SJCRH30 (cell line): ENCODE measurements around the gene RAB31. TPM values are rescaled to one million over a fixed set of nuclear protein-coding genes. Genes with fewer than 3 reads are reported as not detected.

ENCODE experiments used
- DNase-seq, 2 experiments: peaks; one replicate each; pipeline ENCODE4 v3.0.0-alpha.2; 2015 to 2020
- H3K27ac ChIP-seq: fragments of 250-450 bp; sonication (Bioruptor Pico); 2 replicates; pipeline ENCODE4 v1.5.1; 2020; ENCODE audit warnings: mild to moderate bottlenecking, moderate library complexity
- H3K27me3 ChIP-seq: fragments of 250-450 bp; sonication (Bioruptor Pico); 2 replicates; pipeline ENCODE4 v1.5.1; 2020; ENCODE audit warnings: mild to moderate bottlenecking, moderate library complexity
- H3K36me3 ChIP-seq: fragments of 250-450 bp; sonication (Bioruptor Pico); 2 replicates; pipeline ENCODE4 v1.5.1; 2020; ENCODE audit warnings: mild to moderate bottlenecking, moderate library complexity
- H3K4me1 ChIP-seq: fragments of 250-450 bp; sonication (Bioruptor Pico); 2 replicates; pipeline ENCODE4 v1.5.1; 2020; ENCODE audit warnings: mild to moderate bottlenecking, moderate library complexity
- H3K4me3 ChIP-seq: fragments of 250-450 bp; sonication (Bioruptor Pico); 2 replicates; pipeline ENCODE4 v1.5.1; 2020; ENCODE audit warnings: mild to moderate bottlenecking, moderate library complexity
- H3K9me3 ChIP-seq: fragments of 250-450 bp; sonication (Bioruptor Pico); replicated peaks from 2 replicates; pipeline ENCODE4 v1.5.1; 2020; ENCODE audit warnings: mild to moderate bottlenecking, moderate library complexity
- total RNA-seq: library from RNA; depleted of rRNA; stranded (reverse); fragments of >200 nt; shearing (Covaris generic); gene quantifications from 2 replicates; pipeline ENCODE4 v1.2.3, GENCODE V29; 2014

RAB31 gene
- total RNA-seq, 1 experiment from 2014 or later, result 8.1 TPM

DNA sequence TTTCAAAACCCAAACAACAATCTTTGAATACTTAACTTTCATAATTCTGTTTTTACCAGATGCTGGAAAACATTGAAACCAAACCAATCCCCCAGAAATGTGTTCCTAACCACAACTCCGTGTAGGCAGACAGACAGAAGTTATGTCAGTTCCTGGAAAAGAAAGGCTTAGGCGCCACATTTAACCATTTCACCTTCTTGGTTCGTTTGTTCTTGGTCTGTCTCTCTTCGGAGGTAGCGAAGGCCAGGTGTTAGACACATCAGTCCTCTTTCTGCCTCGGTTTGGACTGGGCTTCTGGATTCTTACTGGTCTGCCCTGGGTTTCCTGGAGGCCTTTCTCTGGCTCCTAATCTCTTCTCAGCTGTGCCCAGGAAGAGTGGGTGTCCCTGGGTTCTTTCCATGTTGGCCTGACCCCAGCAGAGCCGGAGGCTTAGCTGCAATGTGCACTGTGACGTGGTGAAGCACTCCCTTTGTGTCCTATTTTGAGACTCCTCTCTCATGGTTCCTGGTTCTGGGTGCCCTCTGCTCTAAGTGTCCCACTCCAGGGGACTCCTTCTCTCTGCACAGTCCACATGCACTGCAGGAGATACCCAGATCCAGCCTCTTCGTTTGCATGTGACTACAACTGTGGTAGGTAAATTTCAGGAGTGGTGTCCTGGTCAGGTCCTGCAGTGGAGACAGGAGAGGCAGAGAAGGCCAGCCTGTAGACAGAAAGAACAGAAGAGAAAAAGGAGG lies 23.1 kb upstream of the RAB31 start:
- Histone ChIP-seq H3K4me1 (no peaks in the 10 kb centered on the region), H3K27ac (no peak overlapping the region), H3K4me3 (no peak overlapping the region), H3K27me3 (no peaks in the 10 kb centered on the region), H3K9me3 (no peaks in the 10 kb centered on the region), H3K36me3 (no peaks in the 10 kb centered on the region)
- no peak for DNase-seq

DNA sequence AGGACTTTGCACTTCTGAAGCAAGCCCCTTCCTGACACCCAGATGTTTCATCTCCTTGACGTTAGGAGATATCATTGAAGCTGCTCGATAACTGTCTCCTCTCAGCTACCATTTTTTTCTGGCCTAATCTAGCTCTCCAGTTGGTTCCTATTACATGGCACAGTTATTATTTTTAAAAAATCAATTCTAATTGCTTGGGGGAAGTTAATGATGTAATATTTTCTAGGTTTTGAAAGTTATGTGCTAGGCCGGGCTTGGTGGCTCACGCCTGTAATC lies 22.5 kb upstream of the RAB31 start:
- no peaks in the 10 kb centered on the region for H3K27me3 ChIP-seq
- no peak overlapping the region for H3K4me3 ChIP-seq
- no peak overlapping the region for H3K27ac ChIP-seq
- H3K4me1 ChIP-seq, result no peaks in the 10 kb centered on the region
- H3K36me3 ChIP-seq, result no peaks in the 10 kb centered on the region
- no peak for DNase-seq
- no peaks in the 10 kb centered on the region for H3K9me3 ChIP-seq

DNA sequence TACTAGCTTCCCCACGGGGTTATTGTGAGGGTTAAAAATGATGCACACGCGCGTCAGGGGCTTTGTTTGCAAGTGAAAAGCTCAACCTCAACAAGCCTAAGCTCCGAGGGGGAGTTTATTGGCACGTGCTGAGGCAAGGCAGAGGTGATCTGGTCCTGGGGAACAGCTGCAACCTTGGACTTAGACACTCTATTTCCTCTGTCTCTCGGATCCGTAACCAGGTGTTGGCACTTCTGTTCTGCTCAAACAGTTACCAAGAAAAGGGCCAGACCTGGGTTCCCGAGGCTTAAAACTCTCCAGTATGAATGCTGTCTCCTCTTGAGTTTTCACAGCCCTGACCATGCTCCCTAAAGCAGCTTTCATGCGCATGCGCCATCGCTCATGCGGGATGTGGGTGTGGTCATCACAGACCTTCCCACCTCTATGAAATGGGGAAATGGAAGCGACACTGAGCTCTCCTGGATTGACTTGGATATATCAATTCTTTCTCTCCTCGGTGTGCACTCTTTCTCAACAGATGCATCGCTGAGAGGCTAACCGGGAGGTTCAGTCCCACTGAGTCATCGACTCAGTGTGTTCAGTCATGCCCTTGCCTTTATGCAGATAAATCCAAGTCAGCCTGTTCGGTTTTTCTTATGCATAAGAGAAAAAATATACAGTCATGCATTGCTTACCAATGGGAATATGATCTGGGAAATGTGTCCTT lies 19.9 kb upstream of the RAB31 start:
- Histone ChIP-seq H3K4me3 (no peak overlapping the region), H3K36me3 (no peaks in the 10 kb centered on the region), H3K9me3 (no peaks in the 10 kb centered on the region), H3K27ac (no peak overlapping the region), H3K27me3 (no peaks in the 10 kb centered on the region), H3K4me1 (no peaks in the 10 kb centered on the region)
- DNase-seq, result no peak

DNA sequence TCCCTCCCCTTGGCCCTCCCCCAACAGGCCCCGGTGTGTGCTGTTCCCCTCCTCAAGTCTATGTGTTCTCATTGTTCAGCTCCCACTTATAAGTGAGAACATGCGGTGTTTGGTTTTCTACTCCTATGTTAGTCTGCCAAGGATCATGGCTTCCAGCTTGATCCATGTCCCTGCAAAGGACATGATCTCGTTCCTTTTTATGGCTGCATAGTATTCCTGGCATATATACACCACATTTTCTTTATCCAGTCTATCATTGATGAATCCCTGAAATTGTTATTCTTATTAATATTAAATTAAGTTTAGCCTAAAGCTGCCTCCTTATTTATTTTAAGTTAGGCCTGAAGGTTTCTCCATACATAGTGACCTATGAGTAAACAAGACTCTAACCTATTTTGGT lies 18.8 kb upstream of the RAB31 start:
- no peak overlapping the region for H3K27ac ChIP-seq
- DNase-seq, result no peak
- no peaks in the 10 kb centered on the region for H3K27me3 ChIP-seq
- H3K4me3 ChIP-seq, result no peak overlapping the region
- H3K36me3 ChIP-seq, result no peaks in the 10 kb centered on the region
- H3K9me3 ChIP-seq, result no peaks in the 10 kb centered on the region
- no peaks in the 10 kb centered on the region for H3K4me1 ChIP-seq

DNA sequence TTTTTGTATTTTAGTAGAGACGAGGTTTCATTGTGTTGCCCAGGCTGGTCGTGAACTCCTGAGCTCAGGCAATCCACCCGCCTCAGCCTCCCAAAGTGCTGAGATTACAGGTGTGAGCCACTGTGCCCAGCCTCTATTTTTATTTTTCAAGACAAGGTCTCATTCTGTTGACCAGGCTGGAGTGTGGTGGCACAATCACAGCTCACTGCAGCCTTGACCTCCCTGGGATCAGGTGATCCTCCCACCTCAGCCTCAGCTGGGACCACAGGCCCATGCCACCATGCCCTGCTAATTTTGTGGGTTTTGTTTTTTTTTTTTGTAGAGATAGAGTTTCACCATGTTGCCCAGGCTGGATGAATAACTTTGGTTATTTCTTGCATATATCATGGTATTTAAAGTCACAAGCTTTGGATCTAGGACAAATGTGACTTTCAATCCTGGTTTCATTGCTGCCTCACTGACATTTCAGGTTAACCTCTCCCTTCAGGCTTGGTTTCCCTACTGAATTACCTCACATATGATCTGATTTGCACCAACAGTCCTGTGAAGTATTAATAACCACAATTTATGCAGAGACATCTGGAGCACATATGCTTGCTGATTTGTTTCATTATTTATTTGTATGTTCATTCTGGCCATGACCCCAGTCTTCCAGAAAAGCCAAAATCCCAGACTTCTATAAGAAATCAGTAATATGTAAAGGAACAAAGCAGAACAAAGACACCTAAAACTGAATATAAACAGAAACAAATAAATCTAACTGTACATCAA lies 17.5 kb upstream of the RAB31 start:
- no peaks in the 10 kb centered on the region for H3K27me3 ChIP-seq
- H3K27ac ChIP-seq, result no peak overlapping the region
- no peak for DNase-seq
- no peaks in the 10 kb centered on the region for H3K36me3 ChIP-seq
- H3K9me3 ChIP-seq, result no peaks in the 10 kb centered on the region
- no peak overlapping the region for H3K4me3 ChIP-seq
- no peaks in the 10 kb centered on the region for H3K4me1 ChIP-seq

DNA sequence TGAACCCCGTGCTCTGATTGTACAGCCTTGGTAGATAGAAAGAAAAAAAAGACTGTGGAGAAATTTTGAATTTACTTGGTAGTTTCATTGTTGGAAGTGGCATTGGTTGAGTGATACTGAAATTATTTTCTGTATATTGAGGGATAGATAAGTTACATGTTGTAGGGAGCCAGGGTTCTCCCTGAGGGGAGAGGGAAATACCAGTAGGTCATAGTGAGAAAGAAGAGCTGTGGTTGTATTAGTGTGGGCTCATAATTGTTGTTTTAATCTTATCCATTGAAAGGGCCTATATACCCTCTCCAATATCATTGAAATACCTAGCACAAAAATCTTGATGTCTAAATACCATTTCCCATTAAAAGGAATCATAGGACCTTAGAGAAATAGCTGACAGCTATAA lies 16.9 kb upstream of the RAB31 start:
- no peak overlapping the region for H3K4me3 ChIP-seq
- no peaks in the 10 kb centered on the region for H3K36me3 ChIP-seq
- no peaks in the 10 kb centered on the region for H3K27me3 ChIP-seq
- H3K27ac ChIP-seq, result no peak overlapping the region
- no peaks in the 10 kb centered on the region for H3K4me1 ChIP-seq
- no peak for DNase-seq
- H3K9me3 ChIP-seq, result no peaks in the 10 kb centered on the region

DNA sequence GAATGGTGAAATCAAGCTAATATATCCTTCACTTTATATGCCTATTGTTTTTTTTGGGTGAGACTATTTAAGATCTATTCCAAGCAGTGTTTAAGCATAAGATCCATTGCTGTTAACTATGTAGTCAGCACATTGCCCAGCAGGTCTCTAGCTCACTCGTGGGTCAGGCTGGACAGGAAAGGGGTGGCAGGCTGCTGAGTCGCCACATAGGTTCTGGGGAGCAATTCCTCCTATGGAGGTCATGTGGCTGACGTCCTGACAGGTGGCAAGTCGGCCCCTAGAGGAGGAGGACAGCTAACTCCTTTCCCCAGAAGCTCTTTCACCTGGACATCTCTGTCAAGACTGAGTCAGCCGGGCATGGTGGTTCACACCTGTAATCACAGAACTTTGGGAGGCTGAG lies 13.9 kb upstream of the RAB31 start:
- DNase-seq, result no peak
- Histone ChIP-seq H3K4me1 (no peaks in the 10 kb centered on the region), H3K36me3 (no peaks in the 10 kb centered on the region), H3K4me3 (no peak overlapping the region), H3K9me3 (no peaks in the 10 kb centered on the region), H3K27ac (no peak overlapping the region), H3K27me3 (no peaks in the 10 kb centered on the region)

DNA sequence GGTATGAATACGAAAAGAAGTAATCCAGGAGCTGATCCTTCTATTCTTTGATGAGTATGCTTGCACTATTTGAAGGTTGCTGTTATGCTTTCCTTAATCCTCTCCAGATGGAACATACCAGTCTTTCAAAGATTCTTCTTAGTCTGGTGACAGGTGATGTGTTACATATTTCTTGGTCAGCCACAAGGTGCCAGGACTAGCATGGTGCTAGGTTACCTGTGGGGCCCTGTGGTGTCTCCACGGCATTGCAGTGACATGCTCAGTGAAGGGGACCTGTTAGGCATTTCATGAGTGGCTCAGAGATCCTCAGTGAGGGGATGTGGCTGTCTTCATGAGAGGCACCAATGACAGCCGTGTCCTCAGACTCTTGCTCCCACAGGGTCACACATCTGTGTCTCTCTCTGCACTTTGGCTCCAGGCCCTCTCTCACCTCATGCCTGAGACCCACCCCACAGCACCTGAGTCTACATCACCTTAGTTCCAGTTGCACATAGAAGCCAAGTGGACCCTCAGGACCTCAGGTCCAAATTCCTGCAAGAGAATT lies 13.1 kb upstream of the RAB31 start:
- H3K4me1 ChIP-seq, result no peaks in the 10 kb centered on the region
- no peaks in the 10 kb centered on the region for H3K9me3 ChIP-seq
- H3K4me3 ChIP-seq, result no peak overlapping the region
- no peak for DNase-seq
- no peaks in the 10 kb centered on the region for H3K27me3 ChIP-seq
- H3K27ac ChIP-seq, result no peak overlapping the region
- H3K36me3 ChIP-seq, result no peaks in the 10 kb centered on the region

DNA sequence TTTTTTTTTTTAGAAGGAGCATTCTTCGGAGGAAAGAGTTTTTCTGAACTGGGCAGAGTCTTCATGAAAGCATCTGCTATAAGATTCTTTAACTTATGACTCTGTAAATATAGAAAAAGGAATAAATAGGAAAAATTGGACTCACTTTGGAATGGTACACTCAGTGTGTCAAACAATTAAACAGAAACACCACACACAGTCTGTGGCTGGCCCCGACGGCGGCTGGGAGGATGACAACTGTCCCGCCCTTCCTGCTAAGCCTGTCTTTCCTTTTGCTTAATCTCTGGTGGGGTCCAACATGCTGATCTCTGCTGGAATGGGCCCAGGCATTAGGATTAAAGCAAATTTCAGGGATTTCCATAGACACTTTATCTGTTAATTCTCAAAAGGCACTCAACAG lies 12.5 kb upstream of the RAB31 start:
- no peaks in the 10 kb centered on the region for H3K36me3 ChIP-seq
- no peaks in the 10 kb centered on the region for H3K4me1 ChIP-seq
- H3K9me3 ChIP-seq, result no peaks in the 10 kb centered on the region
- no peak overlapping the region for H3K27ac ChIP-seq
- no peak overlapping the region for H3K4me3 ChIP-seq
- DNase-seq, result no peak
- H3K27me3 ChIP-seq, result no peaks in the 10 kb centered on the region

DNA sequence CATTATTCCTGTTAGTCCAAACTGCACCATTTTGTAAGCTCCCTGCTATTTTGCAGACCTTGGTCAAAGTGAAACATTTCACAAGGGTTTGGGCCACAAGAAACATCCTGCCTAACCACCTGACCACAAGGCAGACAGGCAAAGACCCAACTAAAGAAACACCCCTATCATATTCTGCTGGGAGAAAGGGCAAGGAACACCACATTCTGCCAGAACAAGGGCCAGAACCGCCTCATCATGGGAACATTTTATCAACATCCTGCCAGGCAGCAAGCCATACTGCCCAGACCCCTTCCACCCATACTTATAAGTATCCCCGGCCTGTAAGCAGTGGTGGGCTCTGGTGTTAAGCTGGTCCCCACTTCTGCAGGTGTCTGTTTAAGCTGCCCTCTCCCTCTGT lies 12.0 kb upstream of the RAB31 start:
- Histone ChIP-seq H3K9me3 (no peaks in the 10 kb centered on the region), H3K27ac (no peak overlapping the region), H3K27me3 (no peaks in the 10 kb centered on the region), H3K4me3 (no peak overlapping the region), H3K36me3 (no peaks in the 10 kb centered on the region), H3K4me1 (no peaks in the 10 kb centered on the region)
- DNase-seq, result no peak

DNA sequence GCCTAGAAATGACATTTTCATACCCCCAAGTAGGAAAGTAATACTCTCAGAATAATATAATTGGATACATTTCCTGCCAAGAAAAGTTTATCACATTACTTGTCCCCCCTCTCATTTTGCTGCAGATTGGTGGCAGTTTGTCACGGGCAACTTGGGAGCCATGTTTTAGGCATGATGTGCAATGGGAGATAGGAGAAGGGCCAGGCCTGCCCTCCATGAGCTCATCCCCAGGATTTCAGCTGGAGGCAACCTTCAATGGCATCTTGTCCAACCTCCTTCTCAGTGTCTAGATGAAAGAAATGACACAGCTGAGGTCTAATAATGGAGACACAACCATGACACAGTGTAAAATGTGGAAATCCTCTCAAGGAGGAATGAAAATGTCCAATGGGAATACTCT lies 11.4 kb upstream of the RAB31 start:
- H3K9me3 ChIP-seq, result no peaks in the 10 kb centered on the region
- H3K36me3 ChIP-seq, result no peaks in the 10 kb centered on the region
- no peak overlapping the region for H3K27ac ChIP-seq
- no peaks in the 10 kb centered on the region for H3K27me3 ChIP-seq
- no peaks in the 10 kb centered on the region for H3K4me1 ChIP-seq
- DNase-seq, result no peak
- no peak overlapping the region for H3K4me3 ChIP-seq

DNA sequence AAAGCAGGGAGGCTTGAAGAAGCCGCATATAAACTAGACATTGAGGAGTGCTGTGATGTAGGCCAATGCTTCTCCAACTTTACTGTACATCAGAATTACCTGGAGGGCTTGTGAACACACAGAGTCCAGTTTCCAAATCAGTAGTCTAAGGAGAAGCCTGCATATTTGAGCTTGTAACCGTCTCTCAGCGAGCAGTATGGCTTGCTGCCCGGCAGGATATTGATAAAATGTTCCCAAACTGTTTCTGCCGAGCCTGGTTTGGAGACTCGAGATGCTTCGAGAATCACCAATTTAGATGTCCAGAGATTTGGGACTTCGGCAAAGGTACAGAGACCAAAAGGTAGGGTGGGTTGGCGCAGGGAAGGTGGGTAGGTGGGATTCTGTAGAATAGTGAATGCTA lies 11.0 kb upstream of the RAB31 start:
- H3K27ac ChIP-seq, result no peak overlapping the region
- H3K36me3 ChIP-seq, result no peaks in the 10 kb centered on the region
- no peak overlapping the region for H3K4me3 ChIP-seq

DNA sequence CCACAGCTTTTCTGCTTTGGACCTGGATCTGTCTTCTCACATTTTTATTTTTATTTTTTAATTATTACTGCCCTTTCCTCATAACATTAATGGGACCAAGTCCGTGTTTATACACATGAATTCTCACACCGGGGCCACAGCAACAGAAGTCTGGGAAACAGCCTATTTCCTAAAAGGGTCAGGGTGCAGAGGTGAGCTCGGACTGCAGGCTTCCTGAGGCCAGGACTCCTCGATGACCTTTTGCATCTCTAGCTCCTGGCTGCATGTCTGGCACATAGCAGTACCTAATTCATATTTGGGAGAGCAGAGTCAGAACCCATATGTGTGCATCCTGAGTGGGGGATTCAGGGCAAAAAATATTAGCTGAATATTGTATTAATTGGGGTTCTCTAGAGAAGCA lies 9.6 kb upstream of the RAB31 start:
- no peak overlapping the region for H3K27ac ChIP-seq
- H3K27me3 ChIP-seq, result no peaks in the 10 kb centered on the region
- H3K9me3 ChIP-seq, result no peaks in the 10 kb centered on the region
- H3K4me1 ChIP-seq, result no peaks in the 10 kb centered on the region
- no peak overlapping the region for H3K4me3 ChIP-seq
- H3K36me3 ChIP-seq, result no peaks in the 10 kb centered on the region
- no peak for DNase-seq

More for the DNA sequence above, 11.0 kb upstream of the RAB31 start:
- no peaks in the 10 kb centered on the region for H3K9me3 ChIP-seq
- no peaks in the 10 kb centered on the region for H3K4me1 ChIP-seq
- no peaks in the 10 kb centered on the region for H3K27me3 ChIP-seq
- DNase-seq, result no peak

DNA sequence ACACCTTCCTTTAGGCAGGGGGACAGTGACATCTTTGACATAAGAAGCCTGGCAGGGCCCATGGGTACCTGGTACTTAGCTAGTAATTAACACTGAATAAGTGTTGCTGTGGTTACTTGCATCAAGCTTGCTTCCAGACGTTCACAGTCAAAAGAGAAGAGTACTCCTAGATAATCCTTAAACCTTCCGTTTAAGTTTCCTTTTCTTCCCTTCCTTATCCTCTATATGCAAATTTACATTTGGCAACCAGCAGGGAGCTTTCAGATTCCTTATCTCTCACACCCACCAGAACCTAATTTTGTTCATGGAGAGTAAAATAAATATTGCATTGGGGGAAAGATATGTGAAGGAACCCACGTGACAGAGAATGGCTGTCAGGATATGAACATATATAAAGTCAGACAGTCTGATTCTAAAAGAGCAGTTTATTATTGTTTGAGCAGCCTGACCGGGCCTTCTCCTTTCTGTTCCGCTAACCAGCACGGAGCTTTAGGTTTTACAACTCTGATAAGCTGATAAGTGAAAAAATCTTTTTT lies 7.8 kb upstream of the RAB31 start:
- H3K36me3 ChIP-seq, result no peaks in the 10 kb centered on the region
- no peaks in the 10 kb centered on the region for H3K4me1 ChIP-seq
- no peaks in the 10 kb centered on the region for H3K27me3 ChIP-seq
- no peak overlapping the region for H3K4me3 ChIP-seq
- H3K9me3 ChIP-seq, result no peaks in the 10 kb centered on the region
- no peak overlapping the region for H3K27ac ChIP-seq
- no peak for DNase-seq
